HG02759 (cell line): ENCODE measurements around the gene PHYKPL.
A peak's percentile ranks its signal among the peaks of the same experiment; 100 is the strongest.
"Not testable (repeated sequence)": the region's sequence is repeated elsewhere in the genome, so short reads cannot be mapped to it uniquely, and the experiment has no call there.

Experiments used
- ATAC-seq: cut with Tn5 transposase; IDR thresholded peaks from one replicate; pipeline ENCODE4 v1.9.1; 2021; ENCODE audit warnings: mild to moderate bottlenecking, moderate library complexity; ENCODE audit not compliant: unreplicated experiment

PHYKPL gene

DNA sequence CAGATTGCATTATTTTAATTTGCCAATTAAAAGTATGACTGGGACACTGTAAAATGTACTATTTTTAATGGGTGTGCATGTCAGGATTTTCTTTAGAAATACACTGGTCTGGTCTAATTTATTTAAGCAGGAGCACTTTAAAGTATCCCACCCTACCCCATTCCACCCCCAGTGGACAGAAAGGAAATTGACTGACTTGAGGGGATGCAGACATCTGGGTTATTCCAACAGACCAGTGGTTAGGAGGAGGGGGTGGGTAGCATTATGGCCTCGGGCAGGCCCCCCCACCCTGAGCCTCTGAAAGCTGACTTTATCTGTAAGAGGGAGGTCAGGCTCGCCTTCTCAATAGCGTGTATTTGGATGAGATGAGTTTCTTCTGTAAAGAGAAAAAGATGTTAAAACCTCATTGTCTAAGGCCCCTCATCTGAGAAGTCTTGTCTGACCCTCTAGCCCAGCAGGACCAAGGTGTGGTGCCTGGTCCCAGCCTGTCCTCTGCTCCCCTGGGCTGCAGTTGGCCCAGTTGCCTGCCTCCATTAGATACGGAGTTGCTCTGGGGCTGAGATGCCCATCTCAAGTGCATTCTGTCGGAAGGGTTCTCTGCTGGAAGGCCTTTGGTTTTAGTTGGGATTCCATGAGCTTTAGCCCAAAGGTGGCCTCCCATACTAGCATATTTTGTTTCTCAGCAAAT is 23.9 kb downstream of the PHYKPL start:
- ATAC-seq = no peak

DNA sequence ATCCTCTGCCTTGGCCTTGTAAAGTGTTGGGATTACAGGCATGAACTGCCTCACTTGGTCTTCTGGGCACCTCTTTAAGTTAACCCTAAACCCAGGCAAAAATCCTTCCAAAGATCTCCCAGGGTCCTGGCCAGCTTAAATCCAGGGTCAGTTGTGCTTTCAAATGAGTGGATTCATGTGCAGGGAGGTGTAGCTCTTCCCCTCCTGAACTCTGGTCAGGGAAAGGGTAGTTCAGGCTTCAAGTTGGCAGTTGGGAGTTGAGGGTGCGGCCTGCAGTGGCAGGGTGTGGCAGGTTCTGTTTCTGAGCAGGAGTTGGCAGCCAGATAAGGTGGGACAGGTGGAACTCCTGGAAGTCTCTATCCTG is 24.7 kb downstream of the PHYKPL start:
- no peak for ATAC-seq

GRCh38 chr5:178207183-178207916 is 25.3 kb downstream of the PHYKPL start:
- ATAC-seq = no peak

- no peak for ATAC-seq
Observed at GRCh38 chr5:178206166-178207101, 26.2 kb downstream of the PHYKPL start.

- no peak for ATAC-seq
Observed at GRCh38 chr5:178205749-178206047, 26.9 kb downstream of the PHYKPL start.

DNA sequence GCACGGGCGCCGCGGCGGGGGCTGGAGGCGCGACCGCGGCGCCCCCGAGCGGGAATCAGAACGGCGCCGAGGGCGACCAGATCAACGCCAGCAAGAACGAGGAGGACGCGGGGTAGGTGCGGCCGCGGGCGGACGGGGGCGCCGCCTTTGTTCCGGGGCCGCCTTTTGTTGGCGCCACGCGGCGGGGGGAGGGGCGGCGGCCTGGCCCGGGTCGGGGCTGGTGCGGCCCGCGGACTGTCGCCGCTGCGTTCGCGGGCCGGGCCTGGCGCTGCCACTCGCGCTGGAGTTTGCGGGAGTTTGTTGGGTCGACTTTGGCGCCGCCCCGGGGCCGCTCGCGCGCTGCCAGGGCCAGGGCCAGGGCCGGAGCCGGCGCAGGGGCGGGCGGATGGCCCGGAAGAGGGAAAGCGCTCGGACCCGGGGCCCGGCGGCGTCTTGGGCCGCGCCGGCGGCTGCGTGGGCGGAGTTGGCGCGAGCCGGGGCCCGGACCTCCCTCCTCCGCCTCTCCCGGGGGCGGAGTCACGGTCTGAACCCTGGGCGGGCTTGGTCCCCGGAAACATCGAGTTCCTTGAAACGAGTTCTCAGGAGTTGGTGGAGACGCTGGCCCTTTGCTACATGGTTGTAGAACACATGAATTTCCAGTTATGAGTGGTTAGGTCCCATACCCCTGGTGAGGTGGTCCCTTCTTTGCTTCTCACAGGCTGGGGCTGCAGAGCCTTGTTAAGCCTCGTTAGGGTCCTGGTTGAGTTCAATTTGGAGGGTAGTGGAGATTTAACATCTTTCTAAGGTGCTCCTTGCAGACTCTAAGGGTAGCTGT is 27.5 kb downstream of the PHYKPL start:
- peak; percentile 66 for ATAC-seq

- ATAC-seq = peak; percentile 78
Observed at GRCh38 chr5:178204182-178204934, 28.2 kb downstream of the PHYKPL start, which contains the start of gene HNRNPAB. TSS of gene HNRNPAB (plus strand) at chr5:178204533. CDS start at chr5:178204838, 305 bp downstream.

GRCh38 chr5:178203670-178204181 is 28.9 kb downstream of the PHYKPL start:
- peak; percentile 2 for ATAC-seq

GRCh38 chr5:178202541-178202940 is 30.1 kb downstream of the PHYKPL start:
- no peak for ATAC-seq

- no peak for ATAC-seq
Observed at GRCh38 chr5:178201927-178202235, 30.7 kb downstream of the PHYKPL start.

DNA sequence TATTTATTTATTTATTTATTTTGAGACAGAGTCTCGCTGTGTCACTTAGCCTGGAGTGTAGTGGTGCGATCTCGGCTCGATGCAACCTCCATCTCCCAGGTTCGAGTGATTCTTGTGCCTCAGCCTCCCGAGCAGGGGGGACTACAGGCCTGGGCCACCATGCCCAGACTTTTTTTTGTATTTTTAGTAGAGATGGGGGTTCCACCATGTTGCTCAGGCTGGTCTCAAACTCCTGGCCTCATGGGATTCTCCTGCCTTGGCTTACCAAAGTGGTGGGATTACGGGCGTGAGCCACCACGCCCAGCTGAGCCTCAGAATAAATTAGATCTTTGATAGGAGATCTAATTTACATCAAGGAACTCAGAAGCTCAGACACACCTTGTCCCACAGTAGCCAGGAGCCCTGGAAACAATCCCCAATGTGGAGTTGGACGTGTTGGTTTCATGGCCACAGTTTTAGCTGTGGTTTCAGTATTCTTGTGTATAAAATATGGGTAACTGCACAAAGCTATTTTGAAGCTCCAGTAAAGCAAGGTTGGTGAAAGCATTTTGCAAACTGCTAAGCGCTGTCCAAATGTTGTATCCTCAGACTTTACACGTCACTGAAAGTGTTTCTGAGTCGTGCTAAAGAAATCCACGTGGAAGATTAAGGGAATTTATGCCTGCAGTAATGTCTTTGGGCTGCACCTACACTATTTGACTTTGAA is 31.2 kb downstream of the PHYKPL start:
- ATAC-seq = no peak

DNA sequence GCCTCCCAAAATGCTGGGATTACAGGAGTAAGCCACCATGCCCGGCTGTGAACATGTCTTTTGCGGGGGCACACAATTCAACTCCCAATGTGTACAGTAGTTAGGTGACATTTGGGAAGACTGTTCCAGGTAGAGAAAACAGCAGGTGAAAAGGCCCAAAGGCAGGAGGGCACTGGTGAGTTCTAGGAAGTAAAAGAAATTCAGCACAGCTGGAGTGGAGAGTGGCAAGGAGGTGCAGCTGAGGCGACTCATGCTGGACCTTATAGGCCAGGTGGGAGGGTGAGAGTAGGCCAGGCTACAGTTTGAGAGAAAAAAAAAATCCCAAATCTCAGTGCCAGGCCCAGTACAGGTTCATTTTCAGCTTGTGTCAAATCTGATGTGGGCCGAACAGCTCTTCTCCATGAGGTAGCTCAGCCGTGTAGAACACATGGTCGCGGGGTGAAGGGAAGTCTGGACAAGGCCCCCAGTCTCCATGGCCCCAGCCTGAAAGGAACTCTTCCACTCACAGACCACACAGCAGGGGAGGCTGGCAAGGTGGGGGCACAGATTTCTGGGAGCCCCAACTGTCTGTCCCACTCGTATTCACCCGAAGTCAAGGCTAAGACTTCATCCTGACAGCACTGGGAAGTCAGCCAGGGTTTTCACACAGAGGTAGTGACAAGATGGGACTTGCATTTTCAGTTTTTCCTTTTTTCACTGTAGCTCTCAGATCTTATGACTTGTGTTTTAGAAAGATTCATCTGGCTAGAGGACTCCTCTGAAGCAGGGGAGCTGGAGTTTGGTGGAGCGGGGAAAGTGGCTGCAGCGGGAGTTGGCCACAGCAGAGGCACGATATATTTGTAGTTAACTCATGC is 32.8 kb downstream of the PHYKPL start:
- no peak for ATAC-seq

DNA sequence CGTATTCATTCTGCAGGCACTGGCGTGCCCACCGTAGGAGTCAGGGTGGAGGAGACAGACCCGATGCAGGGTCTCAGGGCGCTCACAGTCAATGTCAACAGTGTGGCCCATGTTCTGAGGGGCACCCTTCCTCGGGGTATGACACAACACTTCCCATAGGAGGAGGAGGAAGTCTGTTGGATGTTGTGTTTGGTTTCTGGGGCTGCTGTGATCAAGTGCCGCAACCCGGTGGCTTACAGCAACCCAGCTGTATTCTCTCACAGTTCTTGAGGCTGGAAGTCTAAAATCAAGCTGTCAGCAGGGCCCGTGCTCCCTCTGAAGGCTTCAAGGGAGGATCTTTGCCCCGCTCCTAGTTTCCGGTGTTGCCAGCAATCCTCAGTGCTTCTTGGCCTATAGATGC is 33.9 kb downstream of the PHYKPL start:
- ATAC-seq = no peak

DNA sequence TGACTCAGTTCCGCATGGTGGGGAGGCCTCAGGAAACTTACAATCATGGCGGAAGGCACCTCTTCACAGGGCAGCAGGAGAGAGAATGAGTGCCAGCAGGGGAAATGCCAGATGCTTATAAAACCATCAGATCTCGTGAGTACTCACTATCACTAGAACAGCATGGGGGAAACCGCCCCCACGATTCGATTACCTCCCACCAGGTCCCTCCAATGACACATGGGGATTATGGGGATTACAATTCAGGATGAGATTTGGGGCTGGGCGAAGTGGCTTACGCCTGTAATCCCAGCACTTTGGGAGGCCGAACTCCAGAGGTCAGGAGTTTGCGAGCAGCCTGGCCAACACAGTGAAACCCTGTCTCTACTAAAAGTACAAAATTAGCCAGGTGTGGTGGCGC is 34.5 kb downstream of the PHYKPL start:
- not testable (repeated sequence) for ATAC-seq

- no peak for ATAC-seq
Observed at GRCh38 chr5:178196986-178197385, 35.6 kb downstream of the PHYKPL start.

DNA sequence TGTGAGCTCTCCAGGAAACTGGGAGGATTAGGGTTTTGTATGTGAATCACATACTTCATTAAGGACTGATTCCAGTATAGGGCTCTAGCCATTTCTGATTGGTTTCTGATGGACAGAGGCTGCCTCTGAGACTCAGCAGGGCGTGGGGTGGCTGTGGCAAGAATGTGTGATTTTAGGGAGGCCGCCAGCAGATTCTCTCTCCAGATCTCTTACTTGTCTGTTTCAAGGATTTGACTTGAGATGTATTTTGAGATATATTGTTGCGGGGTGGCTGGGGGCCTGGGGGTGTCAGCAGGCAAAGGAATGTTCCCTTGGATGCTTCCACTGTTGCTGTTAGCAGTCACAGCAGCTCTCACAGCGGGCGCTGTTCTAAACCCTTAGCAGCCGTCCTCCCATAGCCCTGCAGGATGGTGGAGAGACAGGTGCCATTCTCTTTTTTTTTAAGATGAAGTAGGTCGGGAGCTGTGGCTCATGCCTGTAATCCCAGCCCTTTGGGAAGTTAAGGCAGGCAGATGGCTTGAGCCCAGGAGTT is 36.3 kb downstream of the PHYKPL start:
- no peak for ATAC-seq

GRCh38 chr5:178194026-178194425 is 38.6 kb downstream of the PHYKPL start:
- ATAC-seq = no peak

GRCh38 chr5:178193251-178193809 is 39.3 kb downstream of the PHYKPL start:
- no peak for ATAC-seq
